ENCODE measurements around the gene ADH1B. TPM values are rescaled to one million over a fixed set of nuclear protein-coding genes. Genes with fewer than 3 reads are reported as not detected.

The ADH1B gene
- polyA plus RNA-seq, 3 donors, result not detected

- H3K79me2 ChIP-seq (ENCODE audit: insufficient read depth, low read length), result no peaks in the 10 kb centered on the region
- TF ChIP-seq CTCF (IDR thresholded peaks at IDR 0.05), result no peak
- H3K27me3 Mint-ChIP-seq (ENCODE audit: low read depth in 3 of 3), result peaks cover 0 to 2% (median 0%) of the 10 kb centered on the region in 3 donors
- peaks cover 0 to 21% of the 10 kb centered on the region in 2 donors for H3K9me3 ChIP-seq (replicated peaks in 1 of 2; ENCODE audit: control insufficient read depth in 1 of 2, insufficient read depth in 1 of 2, low read length in 2 of 2)
- H4K20me1 ChIP-seq (ENCODE audit: insufficient read depth, low read length), result no peaks in the 10 kb centered on the region
- H3K4me3 Mint-ChIP-seq, result no peak overlapping the region
- no peak for DNase-seq
- H2AFZ ChIP-seq (ENCODE audit: insufficient read depth, low read depth, low read length, poor library complexity, severe bottlenecking), result no peak overlapping the region
- intact Hi-C loops (cut with micrococcal nuclease), result no loop called here
- H3K4me1 ChIP-seq (ENCODE audit: control insufficient read depth in 1 of 2, insufficient read depth in 2 of 2, low read length in 2 of 2), result no peaks in the 10 kb centered on the region
- peaks cover 9 to 22% (median 17%) of the 10 kb centered on the region in 7 donors for H3K9me3 Mint-ChIP-seq
- H3K27ac Mint-ChIP-seq, result no peak overlapping the region
- no peak overlapping the region for H3K4me2 ChIP-seq (replicated peaks; ENCODE audit: extremely low read depth, low read length, poor library complexity, severe bottlenecking)
- H3K36me3 ChIP-seq (replicated peaks in 1 of 2; ENCODE audit: control insufficient read depth in 1 of 2, insufficient read depth in 2 of 2, low read length in 2 of 2), result no peaks in the 10 kb centered on the region
- H3K4me1 Mint-ChIP-seq, result no peaks in the 10 kb centered on the region
- H3K36me3 Mint-ChIP-seq, result no peaks in the 10 kb centered on the region
- no peak overlapping the region for H3K9ac ChIP-seq (ENCODE audit: insufficient read depth, low read length, poor library complexity, severe bottlenecking)
- no peaks in the 10 kb centered on the region for H3K27me3 ChIP-seq (ENCODE audit: control insufficient read depth in 2 of 2, insufficient read depth in 2 of 2, low read length in 2 of 2)
- H3K4me3 ChIP-seq (replicated peaks in 1 of 3; ENCODE audit: low read depth in 2 of 3, low read length in 3 of 3), result no peak overlapping the region
- H3K27ac ChIP-seq (ENCODE audit: low read depth in 1 of 2, low read length in 2 of 2), result no peak overlapping the region
These were observed 56.3 kb downstream of the ADH1B start for GRCh38 chr4:99264927-99265326.

Other genes with a start within 250 kb of the ADH1B start
- gene ADH5, start 232.6 kb downstream of the ADH1B start, polyA plus RNA-seq, result 10 to 100 TPM; 31.7 to 93.5 (median 79.3) TPM
- not detected for gene ADH4, start 177.1 kb downstream of the ADH1B start, polyA plus RNA-seq
- gene ADH6, start 102.2 kb downstream of the ADH1B start, polyA plus RNA-seq, result not detected
- gene ADH1A, start 30.4 kb downstream of the ADH1B start, polyA plus RNA-seq, result not detected
- gene ADH1C, start 31.3 kb upstream of the ADH1B start, polyA plus RNA-seq, result not detected
- gene ADH7, start 113.9 kb upstream of the ADH1B start, polyA plus RNA-seq, result not detected
- not detected for gene C4orf17, start 189.6 kb upstream of the ADH1B start, polyA plus RNA-seq
- 1 to 10 TPM; 1.6 to 3.9 (median 3.4) TPM for gene TRMT10A, start 242.6 kb upstream of the ADH1B start, polyA plus RNA-seq

All from CD14-positive monocyte (primary cell).